Dedifferentiated amniotic fluid mesenchymal stem cell (primary cell): ENCODE data around the gene MTX2.
"Not testable (repeated sequence)": the region's sequence is repeated elsewhere in the genome, so short reads cannot be mapped to it uniquely, and the experiment has no call there.

Experiments
- DNase-seq: peaks from one replicate; pipeline ENCODE4 v3.0.0-alpha.2; 2016; ENCODE audit errors: extremely low spot score

Gene MTX2

DNA sequence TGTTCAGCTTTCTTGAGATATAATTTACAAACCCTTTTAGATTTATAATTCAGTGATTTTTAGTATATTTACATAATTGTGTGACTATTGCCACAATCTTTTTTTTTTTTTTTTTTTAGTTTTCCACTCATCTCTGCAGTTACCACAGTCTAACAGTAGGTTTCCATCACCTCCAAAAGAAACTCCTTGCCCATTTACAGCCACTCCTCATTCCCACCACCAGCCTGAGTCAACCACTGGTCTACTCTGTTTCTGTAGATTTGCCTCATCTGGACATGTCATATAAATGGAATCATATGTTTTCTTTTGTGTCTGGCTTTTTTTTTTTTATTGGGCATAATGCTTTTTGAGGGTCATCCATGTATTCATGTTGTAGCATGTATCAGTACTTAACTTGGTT is 16.1 kb downstream of the MTX2 start:
- DNase-seq, result no peak

DNA sequence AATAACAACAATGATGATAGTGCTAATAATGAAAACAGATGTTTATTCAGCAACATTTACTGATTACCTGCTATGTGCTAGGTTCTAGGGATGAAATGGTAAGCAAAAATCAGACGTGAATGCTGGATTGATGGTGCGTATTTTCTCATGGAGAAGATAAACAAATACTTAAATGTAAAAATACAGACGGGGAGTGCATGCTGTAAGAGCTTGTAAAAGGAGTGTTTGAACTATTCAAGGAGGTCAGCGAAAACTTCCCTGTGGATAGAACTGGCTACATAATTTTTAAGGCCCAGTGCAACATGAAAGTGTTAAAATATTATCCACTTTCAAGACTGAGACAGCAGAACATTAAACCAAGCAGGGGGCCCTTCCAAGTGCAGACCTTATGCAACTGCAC is 22.1 kb downstream of the MTX2 start:
- DNase-seq, result no peak

DNA sequence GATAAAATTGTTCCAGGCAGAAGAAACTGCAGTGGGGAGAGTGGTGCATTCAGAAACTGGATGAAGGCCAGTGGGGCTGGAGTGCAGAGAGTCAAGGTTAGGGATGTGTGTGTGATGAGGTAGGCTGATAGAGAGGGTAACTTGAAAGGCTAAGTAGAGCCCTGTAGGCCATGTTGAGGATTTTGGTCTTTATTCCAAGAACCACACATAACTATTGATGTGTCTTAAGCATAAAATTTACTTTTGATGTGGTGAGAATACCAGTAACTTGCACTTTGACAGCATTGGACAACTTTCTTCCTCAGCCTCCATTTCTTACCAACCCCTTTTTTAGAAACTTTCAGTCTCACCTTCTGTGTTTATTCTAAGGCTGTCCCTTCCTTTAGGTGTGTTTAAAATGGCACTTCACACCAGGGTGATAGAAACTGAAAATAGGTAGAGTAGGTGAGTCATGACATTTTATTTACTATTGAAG is 22.6 kb downstream of the MTX2 start:
- DNase-seq, result no peak

DNA sequence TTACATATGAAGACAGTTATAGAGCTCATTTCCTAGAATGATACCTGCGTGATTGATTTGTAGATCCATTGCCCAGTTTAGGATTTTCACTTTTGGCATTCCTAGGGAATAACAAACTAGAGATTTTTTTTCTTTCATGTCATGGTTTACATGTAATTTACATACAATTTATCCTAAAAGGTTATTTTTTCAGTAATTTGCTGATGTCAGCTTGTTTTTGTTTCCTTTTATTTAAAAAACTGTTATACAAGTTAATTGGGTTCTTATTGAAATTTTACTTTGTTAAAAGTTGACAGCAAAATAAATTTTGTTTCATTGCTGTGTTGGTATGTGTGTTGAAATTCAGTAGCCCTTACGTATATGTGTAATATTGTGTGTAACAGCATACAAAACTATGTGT is 23.4 kb downstream of the MTX2 start:
- no peak for DNase-seq

DNA sequence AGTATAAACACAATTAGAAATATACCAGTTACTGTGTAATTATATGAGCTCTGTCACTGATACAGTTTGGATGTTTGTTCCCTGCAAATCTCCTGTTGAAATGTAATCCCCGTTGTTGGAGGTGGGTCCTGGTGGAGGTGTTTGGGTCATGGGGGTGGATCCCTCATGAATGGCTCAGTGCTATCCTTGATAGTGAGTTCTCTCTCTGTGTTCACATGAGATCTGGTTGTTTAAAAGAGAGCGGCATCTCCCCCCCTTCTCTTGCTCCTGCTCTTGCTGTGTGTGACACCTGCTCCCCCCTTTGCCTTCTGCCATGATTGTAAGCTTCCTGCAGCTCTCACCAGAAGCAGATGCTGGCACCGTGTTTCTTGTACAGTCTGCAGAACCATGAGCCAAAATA is 24.1 kb downstream of the MTX2 start:
- DNase-seq, result no peak

DNA sequence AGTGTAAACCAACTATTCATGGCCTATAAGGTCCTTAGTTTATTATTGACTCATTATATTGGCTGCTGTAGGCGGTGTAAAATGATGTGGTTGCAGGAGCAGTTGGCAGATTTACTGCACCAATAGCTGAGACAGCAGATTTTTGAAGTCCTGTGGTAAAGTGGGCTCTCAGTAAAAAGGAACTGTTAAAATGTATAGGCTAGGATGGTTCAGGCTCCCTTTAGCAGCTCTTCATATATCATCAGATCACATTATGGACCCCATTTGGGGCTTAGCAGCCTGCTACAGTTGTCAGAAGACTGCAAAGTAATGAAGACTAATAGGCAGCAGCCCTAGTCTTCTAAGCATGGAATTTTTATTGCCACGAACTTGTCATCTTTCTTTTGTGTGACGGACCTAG is 27.8 kb downstream of the MTX2 start:
- DNase-seq, result no peak

DNA sequence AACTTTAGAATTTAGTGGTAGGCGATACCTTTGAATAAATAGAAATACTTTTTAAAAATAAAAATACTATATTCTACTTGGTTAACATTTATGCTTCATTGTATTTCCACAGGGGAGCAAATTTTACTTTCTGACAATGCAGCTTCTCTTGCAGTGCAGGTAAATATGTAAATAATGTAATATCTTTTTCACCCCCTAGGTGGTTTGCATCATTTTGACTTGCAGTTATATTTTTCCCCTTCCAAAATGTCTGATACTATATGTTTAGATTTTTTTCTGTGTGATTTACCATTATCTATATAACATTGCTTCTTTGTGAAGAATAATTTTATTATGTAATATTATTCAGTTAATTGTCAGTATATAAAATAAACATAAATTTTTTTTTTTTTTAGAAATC is 28.5 kb downstream of the MTX2 start:
- no peak for DNase-seq

DNA sequence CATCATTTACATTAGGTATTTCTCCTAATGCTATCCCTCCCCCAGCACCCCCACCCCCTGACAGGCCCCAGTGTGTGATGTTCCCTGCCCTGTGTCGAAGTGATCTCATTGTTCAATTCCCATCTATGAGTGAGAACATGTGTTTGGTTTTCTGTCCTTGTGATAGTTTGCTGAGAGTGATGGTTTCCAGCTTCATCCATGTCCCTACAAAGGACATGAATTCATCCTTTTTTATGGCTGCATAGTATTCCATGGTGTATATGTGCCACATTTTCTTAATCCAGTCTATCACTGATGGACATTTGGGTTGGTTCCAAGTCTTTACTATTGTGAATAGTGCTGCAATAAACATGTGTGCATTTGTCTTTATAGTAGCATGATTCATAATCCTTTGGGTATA is 36.8 kb downstream of the MTX2 start:
- not testable (repeated sequence) for DNase-seq

DNA sequence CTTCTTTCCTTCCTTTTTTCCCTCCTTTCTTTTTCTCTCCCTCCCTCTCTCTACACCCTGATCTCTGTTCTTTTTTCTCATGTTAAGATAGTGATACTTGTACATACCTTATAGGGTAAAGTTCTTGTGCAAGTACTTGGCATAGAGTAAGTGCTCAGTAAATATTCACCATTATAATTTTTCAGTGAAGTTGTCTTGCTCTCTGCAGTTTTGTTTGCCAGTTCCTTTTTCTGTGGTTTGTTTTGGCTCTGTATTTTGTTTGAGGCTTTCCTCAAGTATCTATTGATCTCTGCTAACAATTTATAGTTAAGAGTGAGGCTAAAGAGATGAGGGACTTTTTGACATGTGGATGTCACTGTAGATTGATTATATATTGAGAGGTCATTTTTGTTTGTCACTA is 48.0 kb downstream of the MTX2 start:
- no peak for DNase-seq

DNA sequence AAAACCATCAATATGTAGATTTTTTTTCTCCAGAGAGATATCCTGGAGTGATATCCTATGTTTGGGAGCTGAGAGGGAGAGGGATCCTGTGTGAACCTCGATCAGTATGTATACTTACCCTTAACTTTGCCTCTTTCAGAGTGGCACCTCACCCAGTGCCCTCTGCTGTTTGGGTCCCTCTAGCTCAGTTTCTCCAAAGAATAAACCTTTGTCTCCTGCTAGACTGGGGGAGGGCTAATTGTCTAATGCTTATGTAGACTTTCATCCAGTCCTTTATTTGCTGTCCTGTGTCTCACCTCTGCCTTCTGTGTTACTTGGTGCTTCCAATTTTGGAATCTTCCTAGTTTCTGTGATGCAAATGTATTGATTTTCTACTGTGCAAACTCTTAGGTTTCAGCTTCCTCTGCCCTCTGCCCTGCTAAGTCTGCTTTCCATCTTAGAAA is 48.4 kb downstream of the MTX2 start:
- DNase-seq, result no peak

DNA sequence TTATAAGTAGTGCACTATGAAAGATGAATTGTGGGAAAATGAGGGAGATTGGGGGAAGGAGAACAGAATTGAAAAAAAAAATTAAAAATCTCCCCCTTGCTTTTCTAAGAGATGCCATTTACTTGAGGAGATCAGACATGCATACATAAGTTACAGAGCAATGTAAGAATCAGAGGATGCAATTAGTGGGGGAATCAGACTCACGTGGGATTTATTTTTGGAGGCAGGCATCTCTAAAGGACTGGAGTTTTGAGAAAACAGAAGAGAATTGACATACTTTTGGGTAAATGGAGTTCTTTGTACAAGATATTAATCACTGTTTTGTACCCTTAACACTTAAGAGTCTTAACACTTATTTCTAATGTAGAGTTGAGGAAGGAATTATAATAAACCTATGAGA is 52.7 kb downstream of the MTX2 start:
- no peak for DNase-seq

DNA sequence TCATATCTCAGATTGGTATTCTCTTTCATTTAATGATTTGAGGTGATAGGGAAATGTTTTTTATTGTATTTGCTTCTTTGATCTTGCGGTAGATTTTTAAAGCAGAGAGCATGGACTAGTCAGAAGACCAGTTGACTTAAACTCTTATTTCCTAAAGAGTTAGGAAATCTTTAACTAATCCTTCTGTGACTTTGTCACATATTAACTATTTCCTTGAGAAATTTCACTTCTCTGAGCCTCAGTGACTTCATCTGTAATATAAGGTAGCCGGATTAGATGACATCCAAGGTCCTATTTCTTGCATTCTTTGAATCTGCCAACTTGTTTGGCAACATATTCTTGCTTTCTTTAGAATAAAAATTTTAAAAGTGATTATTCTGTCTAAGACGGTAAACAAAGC is 55.6 kb downstream of the MTX2 start:
- no peak for DNase-seq

DNA sequence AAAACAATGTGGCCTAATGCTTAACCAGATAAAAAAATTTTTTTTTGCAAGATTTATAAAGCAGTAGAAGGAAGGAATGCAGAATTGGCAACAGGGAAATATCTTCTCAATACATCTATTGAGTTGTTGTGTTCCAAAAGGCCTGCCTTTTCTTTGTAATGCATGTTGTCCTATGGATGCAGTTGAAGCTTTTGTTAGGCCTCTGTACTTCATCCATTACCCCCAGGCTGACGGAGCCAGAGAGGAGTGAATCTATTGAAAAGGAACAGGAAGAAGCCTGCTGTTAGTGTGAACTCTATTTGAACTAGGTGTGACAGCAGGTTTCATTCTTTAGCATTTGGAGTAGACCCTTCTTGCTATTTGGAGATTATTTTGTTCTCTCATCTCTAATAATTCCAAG is 56.5 kb downstream of the MTX2 start:
- no peak for DNase-seq

DNA sequence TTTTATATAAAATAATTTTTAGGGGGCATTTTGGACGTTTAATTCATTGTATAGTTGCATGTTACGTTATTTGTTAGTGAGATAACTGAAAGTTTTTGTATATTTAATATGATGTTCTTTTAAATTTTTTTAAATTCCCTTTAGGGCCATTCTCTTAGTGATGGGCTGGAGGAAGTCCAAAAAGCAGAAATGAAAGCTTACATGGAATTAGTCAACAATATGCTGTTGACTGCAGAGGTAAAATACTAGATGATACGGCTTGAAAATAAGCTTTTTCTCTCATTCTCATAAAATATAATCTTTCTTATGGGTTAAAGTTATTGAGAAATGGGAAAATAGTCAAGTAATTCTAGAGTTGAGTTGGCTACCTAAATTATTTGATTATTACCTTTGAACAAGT is 58.9 kb downstream of the MTX2 start:
- no peak for DNase-seq

DNA sequence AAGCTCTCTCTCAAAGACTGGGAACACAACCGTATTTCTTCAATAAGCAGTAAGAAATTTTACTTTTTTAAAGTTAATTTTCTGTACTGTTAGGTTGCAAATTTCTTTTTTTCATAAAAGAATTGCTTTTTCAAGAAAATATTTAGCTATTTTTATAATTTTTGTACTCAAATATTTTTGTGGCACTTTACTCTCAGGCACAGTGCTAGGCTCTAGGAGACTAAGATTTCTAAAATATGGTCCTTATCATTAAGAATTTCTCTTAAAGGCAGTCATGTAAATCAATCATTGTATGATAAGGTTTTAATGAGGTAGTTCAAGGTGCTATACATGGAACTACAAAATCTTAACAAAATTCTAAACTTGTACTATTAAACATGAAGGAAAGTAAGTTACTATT is 61.4 kb downstream of the MTX2 start:
- no peak for DNase-seq

DNA sequence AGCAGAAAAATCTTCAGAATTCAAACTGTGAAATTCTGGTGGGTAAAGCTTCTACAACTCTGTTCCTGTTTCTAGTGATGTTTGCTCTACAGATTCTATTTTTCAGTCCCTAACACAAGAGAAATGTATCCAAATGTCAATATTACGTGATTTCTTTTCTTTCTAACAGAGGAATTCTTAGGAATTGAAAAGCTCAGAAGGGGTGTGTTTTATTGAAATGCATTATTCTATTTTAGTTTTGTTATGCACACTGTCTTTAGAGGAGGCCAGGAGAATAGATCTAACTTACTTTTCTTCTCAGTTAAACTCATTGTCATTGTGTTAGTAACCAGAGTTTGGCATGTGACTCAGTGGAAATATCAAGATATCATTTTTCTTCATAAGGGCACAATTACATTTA is 62.4 kb downstream of the MTX2 start:
- DNase-seq, result no peak

DNA sequence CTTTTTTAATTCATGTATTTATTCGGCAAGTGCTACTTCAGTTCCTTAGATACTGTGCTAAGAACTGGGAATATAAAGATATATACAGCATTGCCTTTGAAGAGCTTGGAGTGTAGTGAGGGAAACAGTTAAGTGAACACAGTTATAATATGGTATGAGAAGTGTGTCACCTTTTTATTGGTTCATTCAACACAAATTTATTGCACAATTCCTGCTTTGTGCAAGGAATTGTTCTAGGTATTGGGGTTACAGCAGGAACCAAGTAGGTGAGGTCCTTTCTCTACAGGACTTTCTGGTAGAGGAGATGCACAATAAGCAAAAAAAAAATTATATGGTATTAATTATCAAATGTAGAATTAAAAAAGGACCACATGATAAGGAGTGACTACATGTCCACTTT is 65.5 kb downstream of the MTX2 start:
- DNase-seq, result no peak

DNA sequence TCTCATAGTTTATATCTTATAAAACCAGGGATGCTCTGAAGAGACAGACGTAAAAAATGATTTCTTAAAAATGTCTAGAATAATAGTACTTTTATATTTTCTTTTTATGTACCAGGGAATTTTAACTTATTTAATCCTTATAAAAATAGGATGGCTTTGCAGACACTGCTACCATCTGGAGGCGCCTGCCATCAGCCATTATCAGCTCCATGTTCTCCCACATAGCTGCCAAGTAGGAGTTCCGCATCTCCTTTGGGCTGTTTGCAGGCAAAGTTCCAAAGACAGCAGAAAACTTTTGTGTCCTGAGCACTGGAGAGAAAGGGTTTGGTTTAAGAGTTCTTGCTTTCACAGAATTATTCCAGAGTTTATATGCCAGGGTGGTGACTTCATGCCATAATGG is 69.2 kb downstream of the MTX2 start:
- no peak for DNase-seq

DNA sequence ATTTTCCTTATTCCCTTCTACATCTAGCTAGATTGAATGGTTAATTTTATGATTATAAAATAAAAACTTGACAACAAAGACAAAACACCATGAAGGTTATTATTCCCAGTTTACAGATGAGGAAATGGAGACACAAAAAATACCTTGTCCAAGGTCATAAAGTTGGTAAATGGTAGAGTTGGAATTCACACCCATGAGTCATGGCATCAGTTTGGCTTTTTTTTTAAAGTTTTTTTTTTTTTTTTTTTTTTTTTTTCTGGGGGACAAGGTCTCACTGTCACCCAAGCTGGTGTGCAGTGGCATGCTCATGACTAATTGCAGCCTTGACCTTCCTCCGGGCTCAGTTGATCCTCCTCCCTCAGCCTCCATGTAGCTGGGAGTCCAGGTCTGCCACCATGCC is 70.0 kb downstream of the MTX2 start:
- DNase-seq, result no peak

DNA sequence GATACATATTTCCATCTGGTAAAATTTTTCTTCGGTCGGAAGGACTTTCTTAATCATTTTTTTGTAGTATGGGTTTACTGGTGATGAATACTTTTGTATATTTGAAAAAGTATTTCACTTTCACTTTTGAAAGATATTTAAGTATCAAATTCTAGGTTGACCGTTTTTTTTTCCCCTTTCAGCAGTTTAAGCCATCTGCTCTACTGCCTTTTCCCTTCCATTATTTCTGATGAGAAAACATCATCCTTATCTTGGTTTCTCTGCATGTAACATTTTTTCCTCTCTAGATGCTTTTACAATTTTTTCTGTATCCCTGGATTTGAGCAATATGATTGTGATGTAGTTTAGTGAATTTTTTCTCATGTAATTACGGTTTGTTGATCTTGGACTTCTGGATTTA is 87.0 kb downstream of the MTX2 start:
- no peak for DNase-seq

DNA sequence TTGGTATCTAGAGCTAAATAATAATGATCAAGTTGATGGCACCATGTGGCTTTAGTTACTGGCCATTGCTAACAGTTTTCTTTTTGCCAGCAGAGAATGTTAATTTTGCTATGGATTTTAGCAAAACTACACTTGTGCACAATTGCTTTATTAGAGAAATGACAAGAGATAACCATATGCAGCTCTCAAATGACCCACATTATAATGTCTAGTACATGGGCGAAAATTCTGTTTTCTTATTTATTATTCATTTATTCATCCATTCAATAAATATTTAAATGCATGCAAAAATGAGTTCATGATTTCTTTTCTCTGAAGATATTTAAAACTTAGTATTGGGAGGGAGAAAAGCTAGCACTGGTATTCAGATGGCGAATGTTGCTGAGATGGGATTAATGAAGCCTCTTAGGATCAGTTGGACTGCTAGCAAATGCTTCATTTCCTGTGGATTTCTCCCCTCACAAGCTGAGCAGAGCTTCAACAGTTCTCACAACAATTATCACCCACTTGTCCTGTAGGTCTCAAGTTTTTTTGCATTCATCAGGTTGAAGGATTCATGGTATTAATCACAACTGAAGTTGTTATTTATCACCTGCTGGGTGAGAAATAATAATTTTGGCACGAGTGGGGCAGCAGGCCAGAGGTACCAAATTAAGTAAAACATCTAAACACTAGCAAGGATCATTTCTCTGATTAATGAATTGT is 95.2 kb downstream of the MTX2 start:
- DNase-seq, result no peak

DNA sequence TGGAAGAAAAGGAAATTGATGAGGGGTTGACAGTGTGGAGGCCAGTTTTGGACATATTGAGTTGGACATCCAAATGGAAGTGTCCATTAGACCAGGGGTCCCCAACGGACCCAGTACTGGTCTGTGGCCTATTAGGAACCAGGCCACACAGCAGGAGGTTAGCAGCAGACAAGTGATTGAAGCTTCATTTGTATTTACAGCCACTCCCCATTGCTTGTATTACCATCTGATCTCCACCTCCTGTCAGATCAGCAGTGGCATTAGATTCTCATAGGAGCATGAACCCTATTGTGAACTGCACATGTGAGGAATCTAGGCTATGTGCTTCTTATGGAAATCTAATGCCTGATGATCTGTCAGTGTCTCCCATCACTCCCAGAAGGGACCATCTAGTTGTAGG is 99.1 kb downstream of the MTX2 start:
- no peak for DNase-seq

DNA sequence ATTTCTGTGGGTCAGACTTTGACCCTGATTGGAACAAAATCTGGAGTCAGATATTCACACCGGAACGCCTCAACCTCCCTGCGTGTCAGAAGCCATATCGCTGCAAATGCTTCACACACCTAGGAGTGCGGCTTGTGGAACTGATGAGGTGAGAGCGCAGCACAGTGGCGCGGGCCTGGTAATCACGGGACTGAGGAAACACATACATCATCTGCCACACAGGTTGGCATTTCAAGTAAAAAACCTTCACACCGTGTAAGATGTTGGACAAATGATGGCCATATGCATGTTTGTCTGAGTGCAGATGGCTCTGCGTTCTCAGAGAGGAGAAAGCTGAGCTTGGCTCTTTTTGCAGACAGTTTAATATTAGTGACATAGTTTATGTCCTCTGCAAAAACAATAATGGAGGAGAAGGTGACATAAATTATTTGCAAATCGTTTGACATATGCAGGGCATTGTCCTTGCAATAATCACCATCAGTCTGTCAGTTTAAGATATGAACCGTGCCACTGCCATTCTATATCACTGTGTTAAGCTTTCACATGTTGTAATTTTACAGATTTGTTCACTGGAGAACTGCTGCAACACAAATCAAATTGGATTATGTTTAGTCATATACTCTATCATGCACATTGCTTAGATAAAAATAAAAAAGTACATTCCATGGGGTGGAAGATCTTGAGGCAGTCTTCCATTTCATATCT is 101.4 kb downstream of the MTX2 start:
- no peak for DNase-seq

DNA sequence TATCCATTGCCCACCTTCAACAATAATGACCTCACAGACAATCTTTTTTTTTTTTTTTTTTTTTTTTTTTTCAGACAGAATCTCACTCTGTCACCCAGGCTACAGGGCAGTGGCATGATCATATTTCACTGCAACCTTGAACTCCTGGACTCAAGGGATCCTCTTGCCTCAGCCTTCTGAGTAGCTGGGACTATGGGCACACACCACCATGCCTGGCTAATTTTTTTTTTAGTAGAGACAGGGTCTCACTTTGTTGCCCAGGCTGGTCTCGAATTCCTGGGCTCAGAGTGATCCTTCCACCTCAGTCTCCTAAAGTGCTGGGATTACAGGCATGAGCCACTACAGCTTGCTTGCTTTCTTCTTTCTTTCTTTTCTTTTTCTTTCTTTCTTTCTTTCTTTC is 103.9 kb downstream of the MTX2 start:
- not testable (repeated sequence) for DNase-seq
